ENCODE results near the gene LYPD3. TPM values are rescaled to one million over a fixed set of nuclear protein-coding genes. Genes with fewer than 3 reads are reported as not detected.

LYPD3 gene
- total RNA-seq, 1 experiment from 2014 or later, result 1.8 TPM

GRCh38 chr19:43498233-43498842 lies 32.9 kb upstream of the LYPD3 start:
- Mint-ChIP-seq H3K9me3 (no peaks in the 10 kb centered on the region), H3K4me1 (peaks cover 6 to 22% of the 10 kb centered on the region in 2 experiments; a peak in 3 of 4 replicates), H3K36me3 (ENCODE audit: insufficient read depth in 1 of 3, low read depth in 3 of 3) (peaks cover 2 to 11% (median 10%) of the 10 kb centered on the region in 3 experiments; a peak in 6 of 7 replicates), H3K4me3 (no peak overlapping the region; a peak in 1 of 5 replicates), H3K27me3 (ENCODE audit: low read depth) (peaks cover 7% of the 10 kb centered on the region), H3K27ac (no peak overlapping the region)
- H2AFZ ChIP-seq (ENCODE audit: low read length), result no peak overlapping the region
- H3K9me3 ChIP-seq (ENCODE audit: control insufficient read depth, low read depth, low read length), result no peaks in the 10 kb centered on the region
- no peak overlapping the region for H3K14ac ChIP-seq (ENCODE audit: insufficient read depth, low read length)
- H4K8ac ChIP-seq (replicated peaks; ENCODE audit: insufficient read length, low read depth, low read length), result no peak overlapping the region
- no peak overlapping the region for H3K4me2 ChIP-seq (ENCODE audit: insufficient read depth, insufficient read length, low read length)
- peaks cover 4% of the 10 kb centered on the region; the same call in 1 of the 2 replicates for H3K27me3 ChIP-seq (ENCODE audit: insufficient read depth, low read length)
- WGBS (ENCODE audit: extremely low coverage, insufficient read length, low lambda C conversion rate), result no CpG with 5 or more reads among the region's 5 CpGs
- no peaks in the 10 kb centered on the region for H3K79me2 ChIP-seq (ENCODE audit: insufficient read depth, low read length)
- no peak overlapping the region for H2BK120ac ChIP-seq (ENCODE audit: low read depth, low read length, poor library complexity, severe bottlenecking)
- H3K18ac ChIP-seq (ENCODE audit: insufficient read length, low read depth, low read length), result no peak overlapping the region
- H3K79me1 ChIP-seq (ENCODE audit: insufficient read depth, low read depth, low read length, poor library complexity, severe bottlenecking), result no peaks in the 10 kb centered on the region
- no peak overlapping the region for H3T11ph ChIP-seq (ENCODE audit: low read length)
- no peak overlapping the region for H4K91ac ChIP-seq (ENCODE audit: insufficient read length, low read depth, low read length)
- no peak overlapping the region for H3K56ac ChIP-seq (ENCODE audit: insufficient read length, low read depth, low read length)
- H3K9ac ChIP-seq (ENCODE audit: extremely low read depth, insufficient read length, low read length), result no peak overlapping the region
- H2BK15ac ChIP-seq (ENCODE audit: low read depth, low read length), result no peak overlapping the region
- no peak overlapping the region for H3K23ac ChIP-seq (ENCODE audit: insufficient read length, low read depth, low read length)
- H3K27ac ChIP-seq (ENCODE audit: insufficient read length, low read depth, low read length), result no peak overlapping the region
- H2BK20ac ChIP-seq (ENCODE audit: low read depth, low read length, poor library complexity, severe bottlenecking), result no peak overlapping the region
- H2BK5ac ChIP-seq (ENCODE audit: insufficient read length, low read length), result no peak overlapping the region
- H3K4ac ChIP-seq (ENCODE audit: low read depth, low read length), result no peak overlapping the region
- TF ChIP-seq CTCF (conservative IDR thresholded peaks at IDR 0.05), result no peak
- peaks cover 6% of the 10 kb centered on the region for H3K23me2 ChIP-seq (ENCODE audit: insufficient read length, low read depth, low read length, poor library complexity, severe bottlenecking)
- H2AK5ac ChIP-seq (ENCODE audit: insufficient read length, low read length), result no peak overlapping the region
- DNase-seq, result no peak
- H4K20me1 ChIP-seq (ENCODE audit: control insufficient read depth, insufficient read depth, insufficient read length), result no peaks in the 10 kb centered on the region
- H4K5ac ChIP-seq (ENCODE audit: insufficient read length, low read depth, low read length), result no peak overlapping the region
- H3K4me1 ChIP-seq (ENCODE audit: insufficient read depth, low read length), result no peaks in the 10 kb centered on the region
- no peak overlapping the region for H2BK12ac ChIP-seq (ENCODE audit: insufficient read length, low read depth, low read length)

All from H9 (cell line).